GM20000 (cell line): ENCODE data around the gene GRID2.
"Not testable (repeated sequence)": the region's sequence is repeated elsewhere in the genome, so short reads cannot be mapped to it uniquely, and the experiment has no call there.

Experiments used
- DNase-seq: peaks from one replicate; pipeline ENCODE4 v3.0.0; 2012; ENCODE audit warnings: low spot score
- TF ChIP-seq, protein P1 (sequence below): IDR thresholded peaks from 2 replicates; pipeline ENCODE4 v1.5.1; 2012; ENCODE audit warnings: mild to moderate bottlenecking, control low read depth; ENCODE audit errors: extremely low read depth, missing control alignments

GRID2 gene

DNA sequence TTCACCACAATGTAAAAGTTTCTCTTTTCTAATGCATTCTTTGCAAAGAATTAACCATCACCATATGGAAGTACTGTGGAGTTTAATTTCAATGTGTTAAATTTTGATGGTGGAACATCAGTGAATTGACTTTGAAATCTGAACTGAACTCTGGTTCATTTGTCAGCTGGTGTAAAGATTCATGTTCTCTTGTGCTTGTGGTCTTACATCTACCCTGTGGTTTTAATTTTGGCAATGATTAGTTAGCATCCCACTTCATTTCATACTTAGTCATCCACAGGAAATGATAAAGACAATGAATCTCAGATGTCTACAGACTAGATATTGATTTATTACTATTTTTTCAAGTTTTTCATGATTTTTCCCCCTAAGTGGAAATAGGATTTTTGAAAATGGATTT is 77.8 kb downstream of the GRID2 start:
- no peak for DNase-seq
- TF ChIP-seq, protein P1, sequence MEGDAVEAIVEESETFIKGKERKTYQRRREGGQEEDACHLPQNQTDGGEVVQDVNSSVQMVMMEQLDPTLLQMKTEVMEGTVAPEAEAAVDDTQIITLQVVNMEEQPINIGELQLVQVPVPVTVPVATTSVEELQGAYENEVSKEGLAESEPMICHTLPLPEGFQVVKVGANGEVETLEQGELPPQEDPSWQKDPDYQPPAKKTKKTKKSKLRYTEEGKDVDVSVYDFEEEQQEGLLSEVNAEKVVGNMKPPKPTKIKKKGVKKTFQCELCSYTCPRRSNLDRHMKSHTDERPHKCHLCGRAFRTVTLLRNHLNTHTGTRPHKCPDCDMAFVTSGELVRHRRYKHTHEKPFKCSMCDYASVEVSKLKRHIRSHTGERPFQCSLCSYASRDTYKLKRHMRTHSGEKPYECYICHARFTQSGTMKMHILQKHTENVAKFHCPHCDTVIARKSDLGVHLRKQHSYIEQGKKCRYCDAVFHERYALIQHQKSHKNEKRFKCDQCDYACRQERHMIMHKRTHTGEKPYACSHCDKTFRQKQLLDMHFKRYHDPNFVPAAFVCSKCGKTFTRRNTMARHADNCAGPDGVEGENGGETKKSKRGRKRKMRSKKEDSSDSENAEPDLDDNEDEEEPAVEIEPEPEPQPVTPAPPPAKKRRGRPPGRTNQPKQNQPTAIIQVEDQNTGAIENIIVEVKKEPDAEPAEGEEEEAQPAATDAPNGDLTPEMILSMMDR = no peak

DNA sequence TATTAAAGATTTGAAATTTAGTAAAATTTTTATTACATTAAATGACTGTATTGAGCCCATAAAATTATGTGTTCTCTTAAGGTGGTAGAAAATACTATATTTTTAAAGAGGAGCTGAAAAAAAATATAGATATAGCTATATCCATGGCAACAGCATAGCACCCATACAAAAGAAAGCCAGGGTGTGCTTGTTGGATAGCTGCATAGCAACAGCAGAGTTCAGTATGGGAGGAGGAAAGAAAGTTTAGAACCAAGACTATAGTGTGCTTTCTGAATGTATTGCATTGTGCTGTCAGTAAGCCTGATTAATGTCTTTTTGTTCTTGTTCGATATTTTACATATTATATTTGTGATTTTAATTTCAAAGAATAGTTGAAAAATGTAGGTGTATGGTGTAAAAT is 78.4 kb downstream of the GRID2 start:
- TF ChIP-seq, protein P1 = no peak
- no peak for DNase-seq

DNA sequence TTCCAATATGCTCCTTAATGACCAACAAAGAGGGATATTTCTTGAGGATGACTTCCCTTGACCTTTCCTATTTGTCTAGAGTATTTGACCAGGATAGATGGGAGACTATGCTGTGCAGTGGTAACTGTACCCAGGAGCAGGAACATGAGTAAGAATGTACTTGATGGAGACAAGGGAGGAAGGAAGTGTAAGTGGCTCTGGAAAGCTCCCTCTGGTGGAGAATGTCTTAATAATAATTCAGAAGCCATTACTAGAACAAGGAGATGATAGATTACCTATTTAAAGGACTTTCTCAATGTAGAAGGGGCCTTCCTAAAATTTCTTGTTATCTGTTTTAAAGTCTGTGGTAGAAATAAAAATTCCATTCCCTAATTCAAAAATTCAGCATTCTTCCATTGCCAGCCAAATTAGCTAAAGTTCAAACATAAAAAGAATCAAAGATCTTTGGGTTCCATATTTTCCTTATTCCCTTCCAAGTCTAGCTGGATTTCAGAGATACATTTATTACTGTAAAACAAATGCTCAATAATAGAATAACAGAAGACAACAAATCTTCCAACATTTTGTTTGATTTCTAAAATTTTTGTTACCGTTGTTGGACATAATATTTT is 83.8 kb downstream of the GRID2 start:
- DNase-seq = peak; percentile 12

DNA sequence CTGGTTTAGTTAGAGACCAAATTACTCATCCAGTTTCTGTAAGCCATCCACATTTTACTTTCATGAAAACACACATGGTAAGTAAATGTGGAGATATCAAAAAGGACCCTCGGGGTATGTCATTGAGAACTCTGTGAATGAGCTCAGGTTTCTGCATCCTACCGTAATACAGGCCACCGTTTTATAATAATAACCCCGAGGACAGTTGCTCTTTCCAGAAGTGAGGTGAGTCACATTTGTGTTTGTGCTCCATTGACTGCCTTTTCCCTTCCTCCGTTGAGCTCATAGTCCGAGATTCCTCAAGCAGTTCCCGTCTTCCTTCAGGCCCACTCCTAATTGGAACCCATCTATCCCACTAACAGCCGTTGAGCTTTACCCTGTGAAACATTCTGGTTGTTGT is 95.3 kb downstream of the GRID2 start:
- TF ChIP-seq, protein P1 = no peak
- no peak for DNase-seq

More for the DNA sequence above, 83.8 kb downstream of the GRID2 start:
- TF ChIP-seq, protein P1 = peak; percentile 37

DNA sequence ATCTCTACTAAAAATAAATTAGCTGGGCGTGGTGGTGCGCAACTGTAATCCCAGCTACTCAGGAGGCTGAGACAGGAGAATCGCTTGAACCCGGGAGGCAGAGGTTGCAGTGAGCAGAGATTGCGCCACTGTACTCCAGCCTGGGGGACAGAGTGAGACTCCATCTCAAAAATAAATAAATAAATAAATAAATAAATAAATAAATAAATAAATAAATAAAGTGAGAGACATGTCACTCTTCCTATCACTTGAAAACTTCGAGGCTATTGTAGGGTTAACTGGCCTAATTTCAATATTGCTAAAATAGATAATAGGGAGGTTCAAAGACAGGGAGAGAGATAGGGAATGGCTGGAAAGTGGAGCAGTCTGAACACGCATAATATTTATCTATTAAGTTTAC is 99.8 kb downstream of the GRID2 start:
- DNase-seq = not testable (repeated sequence)

DNA sequence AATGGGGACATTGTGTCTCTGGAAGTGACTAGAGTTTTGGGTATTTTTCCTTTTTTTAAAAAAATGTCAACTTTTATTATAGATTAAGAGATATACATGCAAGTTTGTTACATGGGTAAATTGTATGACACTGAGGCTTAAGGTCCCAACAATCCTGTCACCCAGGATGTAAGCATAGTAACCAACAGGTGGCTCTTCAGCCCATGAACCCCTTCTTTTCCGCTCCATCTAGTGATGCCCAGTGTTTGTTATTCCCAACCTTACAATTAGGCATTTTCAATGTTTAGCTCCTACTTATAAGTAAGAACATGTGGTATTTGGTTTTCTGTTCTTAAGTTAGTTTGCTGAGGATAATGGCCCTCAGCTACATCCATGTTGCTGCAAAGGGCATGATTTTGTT is 102.7 kb downstream of the GRID2 start:
- DNase-seq = no peak

DNA sequence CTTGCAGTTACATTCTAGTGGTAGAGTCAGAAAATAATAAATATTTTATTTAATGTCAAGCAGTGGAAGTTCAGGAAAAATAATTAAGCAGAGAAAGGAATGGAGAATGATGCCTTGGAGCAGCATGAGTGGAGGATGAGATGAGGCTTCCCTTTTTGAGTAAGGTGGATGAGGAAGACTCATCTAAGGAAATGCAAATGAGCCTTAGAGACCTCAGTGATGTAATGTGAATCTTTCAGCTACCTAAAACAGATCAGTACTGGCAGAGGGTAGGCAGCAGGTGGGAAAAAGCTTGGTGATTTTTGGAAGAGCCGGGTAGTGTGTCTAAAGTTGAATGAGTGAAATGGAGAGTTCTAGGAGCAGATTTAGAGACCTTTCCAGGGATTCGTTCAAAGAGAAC is 118.2 kb downstream of the GRID2 start:
- no peak for DNase-seq
- TF ChIP-seq, protein P1 = no peak

More for the DNA sequence above, 102.7 kb downstream of the GRID2 start:
- TF ChIP-seq, protein P1 = no peak

DNA sequence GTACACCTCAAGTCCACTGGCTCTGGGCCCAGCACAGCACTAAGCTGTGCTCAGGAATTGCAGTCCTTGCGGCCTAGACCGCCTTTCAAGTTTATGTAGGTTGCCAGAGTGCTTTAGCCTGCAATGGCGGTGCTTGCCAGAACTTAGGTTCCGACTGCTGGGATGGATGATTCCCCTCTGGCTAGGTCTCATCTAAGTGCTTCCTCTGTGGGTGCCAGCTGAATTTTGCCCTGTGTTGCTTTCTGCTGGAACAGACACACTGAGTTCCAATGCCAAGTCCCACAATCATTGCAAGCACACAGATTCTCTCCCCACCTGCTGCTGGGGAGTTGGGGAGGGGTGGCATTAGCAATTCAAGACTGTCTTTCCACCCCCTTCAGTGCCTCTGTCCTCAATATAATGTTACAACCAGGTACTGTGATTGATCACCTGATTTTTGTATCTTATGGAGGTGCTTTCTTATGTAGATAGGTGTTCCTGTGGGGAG is 129.5 kb downstream of the GRID2 start:
- no peak for DNase-seq
- TF ChIP-seq, protein P1 = no peak

DNA sequence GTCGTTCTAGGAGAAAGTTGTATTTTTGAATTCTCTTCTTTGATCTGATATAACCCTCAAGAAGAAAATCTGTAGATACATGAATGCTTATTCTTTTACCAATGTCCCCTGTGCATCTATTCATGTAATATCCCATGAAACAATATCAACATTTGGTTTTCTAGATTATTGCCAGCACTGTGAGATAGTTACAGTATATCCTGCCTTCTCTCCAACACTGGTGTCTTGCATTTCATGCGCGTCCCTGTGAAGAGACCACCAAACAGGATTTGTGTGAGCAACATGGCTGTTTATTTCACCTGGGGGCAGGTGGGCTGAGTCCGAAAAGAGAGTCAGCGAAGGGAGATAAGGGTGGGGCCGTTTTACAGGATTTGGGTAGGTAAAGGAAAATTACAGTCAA is 135.0 kb downstream of the GRID2 start:
- DNase-seq = not testable (repeated sequence)

DNA sequence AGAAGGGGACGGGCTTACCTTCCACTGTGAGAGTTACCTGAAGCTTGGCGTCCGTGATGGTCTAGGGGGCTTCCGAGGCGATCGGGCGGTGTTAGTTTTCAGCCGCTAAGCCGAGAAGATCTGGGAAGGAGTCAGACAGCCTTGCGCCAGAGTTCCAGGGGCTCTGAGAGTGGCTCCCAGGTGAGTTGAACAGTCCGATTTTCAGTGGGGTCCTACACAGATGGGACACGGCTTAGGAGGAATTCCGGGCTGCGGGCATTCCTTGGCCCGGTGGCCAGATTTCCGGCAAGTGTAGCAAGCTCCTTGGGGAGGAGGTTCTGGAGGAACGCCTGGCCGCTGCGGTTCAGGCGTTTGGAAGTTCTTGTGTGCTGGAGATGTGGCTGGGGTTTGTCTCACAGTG is 138.4 kb downstream of the GRID2 start:
- DNase-seq = not testable (repeated sequence)

DNA sequence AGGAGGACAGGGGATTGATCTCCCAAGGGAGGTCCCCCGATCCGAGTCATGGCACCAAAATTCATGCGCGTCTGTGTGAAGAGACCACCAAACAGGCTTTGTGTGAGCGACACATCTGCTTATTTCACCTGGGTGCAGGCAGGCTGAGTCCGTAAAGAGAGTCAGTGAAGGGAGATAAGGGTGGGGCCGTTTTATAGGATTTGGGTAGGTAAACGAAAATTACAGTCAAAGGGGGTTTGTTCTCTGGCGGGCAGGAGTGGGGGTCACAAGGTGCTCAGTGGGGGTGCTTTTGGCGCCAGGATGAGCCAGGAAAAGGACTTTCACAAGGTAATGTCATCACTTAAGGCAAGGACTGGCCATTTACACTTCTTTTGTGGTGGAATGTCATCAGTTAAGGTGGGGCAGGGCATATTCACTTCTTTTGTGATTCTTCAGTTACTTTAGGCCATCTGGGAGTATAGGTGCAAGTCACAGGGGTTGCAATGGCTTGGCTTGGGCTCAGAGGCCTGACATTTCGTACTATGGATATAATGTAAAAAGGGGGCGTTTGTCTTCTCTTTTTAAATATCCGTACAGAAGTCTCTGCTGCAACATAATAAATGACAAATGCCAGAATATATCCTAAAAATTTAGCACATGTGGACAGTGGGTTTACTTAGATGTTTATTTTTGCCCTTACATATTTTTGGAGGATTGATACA is 140.5 kb downstream of the GRID2 start:
- DNase-seq = not testable (repeated sequence)
